Measurements from ENCODE around the gene CCT6B.
"Not testable (repeated sequence)": the region's sequence is repeated elsewhere in the genome, so short reads cannot be mapped to it uniquely, and the experiment has no call there.

Gene CCT6B, protein sequence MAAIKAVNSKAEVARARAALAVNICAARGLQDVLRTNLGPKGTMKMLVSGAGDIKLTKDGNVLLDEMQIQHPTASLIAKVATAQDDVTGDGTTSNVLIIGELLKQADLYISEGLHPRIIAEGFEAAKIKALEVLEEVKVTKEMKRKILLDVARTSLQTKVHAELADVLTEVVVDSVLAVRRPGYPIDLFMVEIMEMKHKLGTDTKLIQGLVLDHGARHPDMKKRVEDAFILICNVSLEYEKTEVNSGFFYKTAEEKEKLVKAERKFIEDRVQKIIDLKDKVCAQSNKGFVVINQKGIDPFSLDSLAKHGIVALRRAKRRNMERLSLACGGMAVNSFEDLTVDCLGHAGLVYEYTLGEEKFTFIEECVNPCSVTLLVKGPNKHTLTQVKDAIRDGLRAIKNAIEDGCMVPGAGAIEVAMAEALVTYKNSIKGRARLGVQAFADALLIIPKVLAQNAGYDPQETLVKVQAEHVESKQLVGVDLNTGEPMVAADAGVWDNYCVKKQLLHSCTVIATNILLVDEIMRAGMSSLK

DNA sequence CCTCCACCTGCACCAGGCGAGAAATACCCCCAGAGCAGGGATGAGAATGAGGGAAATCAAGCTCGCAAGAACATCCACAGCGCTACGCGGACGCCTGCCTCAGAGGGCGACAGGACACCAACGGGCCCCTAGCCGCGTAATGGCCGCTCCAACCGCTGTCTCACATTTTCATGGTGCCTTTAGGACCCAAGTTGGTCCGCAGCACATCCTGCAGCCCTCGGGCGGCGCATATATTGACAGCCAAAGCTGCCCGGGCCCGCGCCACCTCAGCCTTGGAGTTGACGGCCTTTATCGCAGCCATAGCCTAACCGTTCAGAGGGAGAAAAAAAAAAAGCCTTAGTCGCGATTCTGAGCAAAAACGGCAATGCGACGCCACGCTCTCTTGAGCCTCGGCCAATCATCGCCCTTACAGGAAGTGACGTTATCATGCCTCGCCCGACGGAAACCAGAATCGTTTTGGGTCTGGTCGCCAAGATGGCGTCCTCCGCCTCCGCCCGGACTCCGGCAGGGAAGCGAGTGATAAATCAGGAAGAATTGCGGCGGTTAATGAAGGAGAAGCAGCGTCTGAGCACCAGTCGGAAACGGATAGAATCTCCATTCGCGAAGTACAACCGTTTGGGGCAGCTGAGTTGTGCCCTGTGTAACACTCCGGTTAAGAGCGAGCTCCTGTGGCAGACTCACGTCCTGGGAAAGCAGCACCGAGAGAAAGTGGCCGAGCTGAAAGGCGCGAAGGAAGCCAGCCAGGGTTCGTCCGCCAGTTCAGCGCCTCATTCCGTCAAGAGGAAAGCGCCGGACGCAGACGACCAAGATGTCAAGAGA, at the start of gene CCT6B, which contains the start of gene ZNF830:
Gene CCT6B (minus strand): TSS at position 368 of the 819 bp plus-strand sequence. CDS start 67 bp downstream, at position 301.
Gene ZNF830 (plus strand): TSS at position 448 of the 819 bp plus-strand sequence. CDS start 27 bp downstream, at position 475.
- peak; percentile 97 for DNase-seq

DNA sequence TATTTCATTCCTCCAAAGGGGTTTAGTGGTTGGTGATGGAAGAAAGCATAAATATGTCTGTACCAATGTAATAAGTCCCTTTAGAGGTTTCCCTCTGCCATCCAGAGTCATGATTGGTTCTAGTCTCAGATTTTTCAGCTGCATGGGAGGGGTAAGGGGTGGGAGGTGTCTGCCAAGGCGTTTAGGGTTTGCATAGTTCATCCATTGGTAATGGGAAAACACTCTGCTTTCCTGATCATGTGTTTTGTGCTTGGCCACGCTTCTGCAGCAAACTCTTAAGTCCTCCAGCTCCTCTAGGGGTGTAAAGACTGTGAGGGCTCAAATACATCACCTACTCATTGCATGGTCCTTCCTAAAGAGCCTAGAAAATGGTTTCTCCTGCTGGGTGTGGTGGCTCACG, 48.8 kb upstream of the CCT6B start:
- no peak for DNase-seq

DNA sequence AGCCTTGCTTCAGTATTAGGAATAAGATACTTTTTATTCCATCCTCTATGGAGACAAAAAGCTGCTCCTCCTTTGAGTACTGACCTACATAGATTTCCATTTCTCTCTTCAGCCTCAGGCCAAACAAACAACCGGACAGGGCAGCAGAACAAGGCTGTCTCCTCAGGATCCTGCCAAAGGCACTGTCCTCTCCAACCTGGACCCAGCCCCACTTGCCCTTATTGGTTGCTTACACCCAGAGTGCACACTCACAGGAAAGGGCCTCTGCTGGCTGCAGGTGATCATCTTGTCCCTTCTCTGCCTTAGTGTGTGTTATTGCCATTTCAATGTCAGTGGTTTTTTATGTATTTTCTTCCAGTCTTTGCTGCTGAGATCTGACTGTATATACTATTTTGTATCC, 45.7 kb upstream of the CCT6B start:
- DNase-seq, result no peak

GRCh38 chr17:35006345-35006744, 45.1 kb upstream of the CCT6B start:
- DNase-seq, result no peak

- no peak for DNase-seq
Observed at GRCh38 chr17:35003778-35004177, 42.5 kb upstream of the CCT6B start.

DNA sequence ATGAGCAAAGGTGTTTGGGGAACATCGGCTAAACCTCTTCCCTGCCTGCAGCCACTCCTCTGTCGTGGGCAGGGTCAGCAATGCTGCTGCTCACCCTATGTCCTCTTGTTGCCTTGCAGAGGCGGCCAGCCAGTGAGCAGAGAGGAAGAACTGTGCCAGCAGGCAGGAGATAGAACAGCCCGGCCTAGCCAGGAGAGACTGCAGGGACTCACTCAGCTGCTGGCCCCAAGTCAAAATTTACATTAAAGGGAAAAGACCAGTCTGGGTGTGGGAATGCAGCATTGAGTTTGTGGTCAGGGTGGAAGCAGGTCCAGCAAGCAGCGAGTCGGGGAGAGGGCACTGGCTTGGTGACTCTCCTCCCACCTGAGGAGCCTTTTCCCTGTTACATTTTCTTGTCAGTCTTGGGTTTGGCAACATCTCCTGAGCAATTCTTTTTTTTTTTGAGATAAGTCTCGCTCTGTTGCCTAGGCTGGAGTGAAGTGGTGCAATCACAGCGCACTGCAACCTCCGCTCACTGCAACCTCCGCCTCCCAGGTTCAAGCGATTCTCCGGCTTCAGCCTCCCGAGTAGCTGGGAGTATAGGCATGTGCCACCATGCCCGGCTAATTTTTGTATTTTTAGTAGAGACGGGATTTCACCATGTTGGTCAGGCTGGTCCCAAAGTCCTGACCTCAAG, 41.8 kb upstream of the CCT6B start:
- DNase-seq, result no peak

- no peak for DNase-seq
Observed at GRCh38 chr17:35001549-35001948, 40.3 kb upstream of the CCT6B start.

DNA sequence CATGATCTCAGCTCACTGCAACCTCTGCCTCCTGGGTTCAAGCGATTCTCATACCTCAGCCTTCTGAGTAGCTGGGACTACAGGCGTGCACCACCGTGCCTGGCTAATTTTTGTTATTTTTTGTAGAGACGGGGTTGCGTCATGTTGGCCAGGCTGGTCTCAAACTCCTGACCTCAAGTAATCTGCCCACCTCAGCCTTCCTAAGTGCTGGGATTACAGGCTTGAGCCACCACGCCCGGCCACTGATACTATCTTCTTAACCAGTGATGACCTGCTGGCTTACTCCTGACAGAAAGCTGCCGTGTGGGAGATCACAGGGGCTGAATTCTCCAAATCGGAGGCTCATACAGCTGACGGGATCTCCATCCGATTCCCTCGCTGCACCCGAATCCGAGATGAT, 39.7 kb upstream of the CCT6B start:
- DNase-seq, result not testable (repeated sequence)

GRCh38 chr17:34999456-34999855, 38.2 kb upstream of the CCT6B start:
- DNase-seq, result no peak

DNA sequence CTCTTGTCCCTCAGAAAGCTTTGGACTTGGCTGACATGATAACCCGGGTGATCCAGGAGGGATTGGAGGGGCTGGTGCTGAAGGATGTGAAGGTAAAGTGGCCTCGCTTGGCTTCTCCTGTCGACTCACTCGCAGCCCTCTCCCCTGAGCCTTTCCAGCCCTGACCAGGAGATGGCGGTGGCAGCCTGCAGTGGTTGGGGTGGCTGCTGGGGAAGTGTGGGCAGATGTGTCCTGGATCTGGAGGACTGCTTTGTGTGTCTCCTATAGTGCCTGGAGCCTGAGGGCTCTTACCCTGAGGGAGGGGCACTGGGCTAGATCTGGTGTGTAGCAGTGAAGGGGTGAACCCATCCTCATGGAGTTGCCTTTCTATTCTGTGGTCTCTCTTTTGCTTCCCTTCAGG, 36.9 kb upstream of the CCT6B start:
- DNase-seq, result peak; percentile 76

DNA sequence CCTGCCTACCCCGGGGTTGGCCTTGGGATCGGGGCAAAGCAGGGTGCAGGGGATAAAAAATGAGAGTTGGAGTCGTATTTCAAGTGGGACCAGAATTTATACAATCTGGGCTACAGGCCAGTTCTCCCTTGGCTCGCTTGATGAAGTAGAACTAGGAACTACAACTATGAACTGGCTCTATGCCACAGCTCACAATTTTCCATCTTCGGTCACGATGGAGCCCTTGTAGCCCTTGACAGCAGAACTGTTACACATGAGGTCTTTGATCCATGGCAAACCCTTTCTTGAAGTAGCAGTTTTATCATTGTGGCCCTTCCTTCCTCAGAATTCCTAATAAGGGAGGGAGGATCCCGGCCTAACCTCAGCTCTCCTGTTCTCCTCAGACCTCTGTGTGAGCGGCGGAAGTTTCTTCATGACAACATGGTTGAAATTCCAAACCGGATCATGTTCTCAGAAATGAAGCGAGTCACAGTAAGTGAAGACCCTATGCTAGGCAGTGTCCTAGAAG, 36.1 kb upstream of the CCT6B start:
- no peak for DNase-seq

DNA sequence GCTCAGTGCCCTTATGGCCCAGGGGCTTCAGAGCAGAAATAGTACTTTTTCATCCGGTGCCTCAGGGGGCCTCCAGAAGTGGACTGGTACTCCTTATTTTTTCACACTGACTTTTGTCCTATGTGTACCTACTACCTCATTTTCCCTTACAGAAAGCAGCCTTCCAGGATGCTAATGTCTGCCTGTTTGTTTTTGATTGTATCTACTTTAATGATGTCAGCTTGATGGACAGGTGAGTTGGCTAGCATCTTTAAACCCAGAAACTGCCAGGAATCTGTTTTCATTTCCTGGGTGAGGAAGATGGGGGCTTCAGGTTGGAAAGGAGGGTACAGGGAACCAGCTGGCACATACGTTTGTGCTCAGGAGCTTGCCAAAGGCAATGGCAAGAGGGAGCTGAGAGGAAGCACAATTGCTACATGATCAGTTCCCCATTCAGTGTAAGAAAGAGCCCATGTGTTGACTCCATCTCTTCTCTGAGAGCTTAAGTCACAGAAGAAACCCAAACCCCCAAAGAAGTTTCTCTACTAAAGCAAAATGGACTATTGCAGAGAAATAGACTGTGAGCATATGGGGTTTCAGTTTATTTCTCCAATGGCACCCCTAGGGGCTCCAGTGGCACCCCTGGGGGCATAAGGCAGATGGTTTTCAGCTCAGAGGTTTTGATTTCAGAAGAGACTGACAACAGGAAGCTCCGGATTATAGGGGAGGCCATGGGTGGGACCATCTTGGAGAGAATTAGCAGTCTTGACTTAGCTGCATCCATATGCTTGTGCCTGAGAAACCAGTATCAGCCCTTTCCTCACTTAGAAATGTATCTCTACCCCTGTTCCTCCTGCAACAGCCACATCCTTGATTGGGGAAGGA, 35.4 kb upstream of the CCT6B start:
- no peak for DNase-seq

DNA sequence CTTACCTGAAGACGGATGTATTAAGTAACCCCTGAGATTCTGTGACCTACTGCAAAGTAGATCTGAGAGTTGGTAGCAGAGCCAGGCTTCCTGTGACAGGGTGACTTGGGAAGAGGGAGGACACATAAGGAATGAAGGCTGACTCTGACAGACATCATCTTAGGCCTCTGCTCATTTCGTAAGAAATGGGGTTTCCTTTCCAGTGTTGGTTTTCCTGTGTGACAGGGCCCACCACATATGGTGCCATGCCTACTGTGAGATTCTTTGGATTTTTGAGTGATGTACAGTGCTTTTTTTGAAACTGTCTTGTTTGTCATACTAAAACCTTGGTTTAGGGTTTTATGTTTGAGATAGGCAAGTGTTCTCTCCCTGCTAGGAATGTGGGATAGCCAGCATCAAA, 31.8 kb upstream of the CCT6B start:
- no peak for DNase-seq

DNA sequence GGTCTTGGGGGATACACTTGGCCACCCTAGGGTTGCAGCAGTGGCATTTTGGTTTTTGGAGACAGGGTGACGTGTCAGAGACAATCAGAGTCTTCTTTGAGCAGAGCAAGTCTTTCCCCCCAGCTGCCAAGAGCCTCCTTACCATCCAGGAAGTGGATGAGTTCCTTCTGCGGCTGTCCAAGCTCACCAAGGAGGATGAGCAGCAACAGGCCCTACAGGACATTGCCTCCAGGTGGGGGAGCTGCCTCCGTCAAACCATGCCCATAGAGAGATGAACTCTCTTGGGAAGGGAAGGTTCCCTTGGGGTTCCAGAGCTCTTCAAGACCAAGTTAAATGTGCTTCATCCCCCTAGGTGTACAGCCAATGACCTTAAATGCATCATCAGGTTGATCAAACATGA, 30.3 kb upstream of the CCT6B start:
- DNase-seq, result no peak

GRCh38 chr17:34990921-34991365, 29.7 kb upstream of the CCT6B start:
- no peak for DNase-seq

DNA sequence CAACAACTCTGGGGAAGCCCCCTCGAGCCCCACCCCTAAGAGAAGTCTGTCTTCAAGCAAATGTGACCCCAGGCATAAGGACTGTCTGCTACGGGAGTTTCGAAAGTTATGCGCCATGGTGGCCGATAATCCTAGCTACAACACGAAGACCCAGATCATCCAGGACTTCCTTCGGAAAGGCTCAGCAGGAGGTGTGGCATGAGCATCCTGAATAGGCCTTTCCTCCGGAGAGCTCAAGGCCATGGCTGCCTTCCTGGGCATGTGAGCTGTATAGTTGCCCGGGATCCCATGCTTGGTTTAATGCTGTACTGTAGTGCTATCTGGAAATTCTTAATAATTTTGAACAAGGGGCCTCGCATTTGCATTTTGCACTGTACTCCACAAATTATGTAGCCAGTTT, 28.2 kb upstream of the CCT6B start:
- no peak for DNase-seq

DNA sequence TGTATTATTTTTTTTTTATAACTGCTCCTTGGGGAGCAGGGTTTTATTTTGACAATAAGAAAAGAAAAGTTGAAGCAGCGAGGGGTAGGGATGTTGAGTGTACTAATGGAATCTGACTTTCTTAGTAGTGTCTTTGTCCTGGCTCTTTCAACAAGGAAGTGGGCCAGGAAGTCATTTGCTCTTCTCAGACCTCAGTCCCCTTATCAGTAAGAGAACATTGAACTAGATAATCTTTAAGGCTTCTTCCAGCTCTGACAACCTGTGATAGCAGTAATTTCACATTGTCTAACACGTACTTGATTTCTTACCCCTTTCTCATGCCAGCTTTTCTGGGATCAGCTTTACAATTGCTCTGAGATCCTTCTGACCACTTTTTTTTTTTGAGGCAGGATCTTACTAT, 27.4 kb upstream of the CCT6B start:
- peak; percentile 72 for DNase-seq

DNA sequence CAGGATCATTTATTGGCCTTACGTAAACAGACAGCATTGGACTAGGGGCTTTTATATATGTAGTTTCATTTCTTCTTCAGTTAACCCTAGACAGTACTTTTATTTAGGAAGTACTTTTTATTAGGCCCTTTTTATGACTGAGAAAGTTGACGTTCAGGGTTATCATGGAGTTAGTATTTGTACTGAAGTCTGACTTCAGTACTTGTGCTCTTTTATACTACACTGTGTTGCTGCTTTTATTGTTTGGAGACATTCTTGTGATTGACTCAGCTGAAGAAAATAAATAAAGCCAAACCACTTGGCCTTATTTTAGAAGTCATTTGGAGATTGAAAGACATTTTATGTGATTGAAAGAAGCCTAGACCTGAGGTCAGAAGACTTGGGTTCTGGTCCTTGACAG, 26.0 kb upstream of the CCT6B start:
- DNase-seq, result no peak

GRCh38 chr17:34981538-34982241, 20.4 kb upstream of the CCT6B start:
- peak; percentile 80 for DNase-seq

DNA sequence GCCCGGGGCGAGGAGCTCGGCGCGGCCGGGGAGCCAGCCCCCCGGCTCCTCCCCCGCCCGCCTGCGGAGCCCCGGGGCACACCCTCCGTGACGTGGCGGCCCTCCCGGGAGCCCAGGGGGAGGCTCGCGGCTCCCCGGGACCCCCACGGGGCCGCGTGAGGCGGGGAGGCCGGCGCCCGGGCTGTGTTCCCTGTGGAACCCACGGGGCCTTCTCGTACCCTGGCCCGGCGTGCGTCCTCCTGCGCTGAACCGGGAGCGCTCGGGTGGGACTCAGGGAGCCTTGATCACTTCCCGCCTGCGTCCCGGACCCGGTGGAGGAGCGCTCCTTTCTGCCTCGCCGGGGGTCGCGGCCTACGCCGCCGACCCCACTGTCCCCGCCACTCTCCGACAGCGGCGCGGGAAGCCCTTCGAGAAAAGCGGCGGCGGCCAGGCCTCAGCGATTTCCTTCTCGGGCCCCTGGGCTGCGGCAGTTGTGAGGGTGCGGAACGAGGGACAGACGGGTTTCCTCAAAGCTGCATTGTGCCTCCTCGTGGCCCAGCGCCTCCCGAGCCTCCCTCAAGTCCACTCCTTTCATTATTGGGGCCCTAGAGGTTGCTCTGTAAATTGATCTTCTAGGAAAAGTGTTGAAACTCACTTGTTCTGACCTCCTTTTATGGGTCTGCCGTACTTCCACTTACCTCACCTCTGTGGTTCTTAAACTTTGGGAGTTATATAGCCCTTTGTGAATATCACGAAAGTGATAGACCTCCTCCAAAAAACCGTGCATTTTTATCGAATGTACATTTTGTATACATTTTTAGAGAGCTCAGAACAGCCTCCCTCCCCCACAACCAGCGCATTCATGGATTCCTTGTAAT, 19.6 kb upstream of the CCT6B start:
- peak; percentile 84 for DNase-seq

All from hematopoietic multipotent progenitor cell treated with erythropoietin and hydrocortisone succinate and interleukin-3 and kit ligand, for 8 days (in vitro differentiated cells).